Endodermal cell (in vitro differentiated cells): ENCODE measurements around the gene ASPG. TPM values are rescaled to one million over a fixed set of nuclear protein-coding genes. Genes with fewer than 3 reads are reported as not detected.

ENCODE experiments used
- DNase-seq: peaks from one replicate; pipeline ENCODE4 v3.0.0-alpha.2; 2017
- H3K27ac ChIP-seq: 2 replicates; pipeline ENCODE4 v1.5.1; 2013; ENCODE audit warnings: mild to moderate bottlenecking, low read depth, low read length, moderate library complexity
- H3K27me3 ChIP-seq: 2 replicates; pipeline ENCODE4 v1.6.1; 2013; ENCODE audit warnings: mild to moderate bottlenecking, low read length, moderate library complexity; ENCODE audit not compliant: insufficient read depth, control insufficient read depth, poor library complexity, severe bottlenecking
- H3K36me3 ChIP-seq: 2 replicates; pipeline ENCODE4 v1.7.0; 2013; ENCODE audit warnings: mild to moderate bottlenecking, low read length, moderate library complexity; ENCODE audit not compliant: control insufficient read depth, insufficient read depth
- H3K4me1 ChIP-seq: one replicate; pipeline ENCODE4 v1.7.0; 2013; ENCODE audit warnings: low read length; ENCODE audit not compliant: control insufficient read depth, insufficient read depth
- H3K4me3 ChIP-seq: 2 replicates; pipeline ENCODE4 v1.5.1; 2013; ENCODE audit warnings: mild to moderate bottlenecking, low read length, moderate library complexity
- H3K9ac ChIP-seq: 2 replicates; pipeline ENCODE4 v1.6.1; 2013; ENCODE audit warnings: mild to moderate bottlenecking, low read length, moderate library complexity; ENCODE audit not compliant: poor library complexity, severe bottlenecking; ENCODE audit errors: extremely low read depth
- H3K9me3 ChIP-seq: 2 replicates; pipeline ENCODE4 v1.6.1; 2013; ENCODE audit warnings: mild to moderate bottlenecking, low read length, moderate library complexity; ENCODE audit not compliant: control insufficient read depth
- H3K27ac Mint-ChIP-seq: 2 replicates; pipeline ENCODE4 v1.8.0; 2020; ENCODE audit warnings: mixed read lengths
- H3K27me3 Mint-ChIP-seq: 2 replicates; pipeline ENCODE4 v1.8.0; 2021; ENCODE audit warnings: mild to moderate bottlenecking, mixed read lengths; ENCODE audit not compliant: insufficient read depth
- H3K36me3 Mint-ChIP-seq: 2 replicates; pipeline ENCODE4 v1.8.0; 2020; ENCODE audit warnings: low read depth, mixed read lengths
- H3K4me1 Mint-ChIP-seq: 2 replicates; pipeline ENCODE4 v1.8.0; 2020; ENCODE audit warnings: mixed read lengths
- H3K4me3 Mint-ChIP-seq: 2 replicates; pipeline ENCODE4 v1.8.0; 2020; ENCODE audit warnings: mild to moderate bottlenecking, moderate library complexity, mixed read lengths
- H3K9me3 Mint-ChIP-seq: 2 replicates; pipeline ENCODE4 v1.8.0; 2020; ENCODE audit warnings: mild to moderate bottlenecking, mixed read lengths
- WGBS, 2 experiments: methylation state at CpG; one replicate each; pipeline versions ENCODE4 v1.1.5 to v1.1.7; 2013; ENCODE audit warnings: missing lambda C conversion rate in 2 of 2, mixed read lengths in 1 of 2; ENCODE audit not compliant: insufficient coverage in 1 of 2, insufficient read length in 1 of 2; 5-methylcytosine and 5-hydroxymethylcytosine counted together
- total RNA-seq, 2 donors: library from RNA; stranded (reverse); fragmentation: NEBNext Ultra II Directional in 1 of 2; extraction: Animal tissue kit (Norgen Biotek cat#: 25700) in 1 of 2; gene quantifications; 2 replicates in 1 of 2; 3 replicates in 1 of 2; pipeline ENCODE4 v1.2.1, GENCODE V29; 2021
- TF ChIP-seq, protein P1 (sequence below): fragments of 200-600 bp; sonication (generic); conservative IDR thresholded peaks from 2 replicates; pipeline ENCODE4 v1.5.0; 2021; ENCODE audit warnings: antibody characterized with exemption, mild to moderate bottlenecking

ASPG gene
- total RNA-seq, 2 donors from 2014 or later, result 0.71 to 1.4 TPM

- Mint-ChIP-seq H3K4me1 (no peaks in the 10 kb centered on the region), H3K9me3 (no peaks in the 10 kb centered on the region), H3K4me3 (no peak overlapping the region), H3K27me3 (no peaks in the 10 kb centered on the region), H3K36me3 (peaks cover 3% of the 10 kb centered on the region), H3K27ac (no peak overlapping the region)
- H3K27me3 ChIP-seq, result no peaks in the 10 kb centered on the region
- H3K4me3 ChIP-seq, result no peak overlapping the region
- no peak for DNase-seq
- no peak overlapping the region for H3K27ac ChIP-seq
- TF ChIP-seq, protein P1, sequence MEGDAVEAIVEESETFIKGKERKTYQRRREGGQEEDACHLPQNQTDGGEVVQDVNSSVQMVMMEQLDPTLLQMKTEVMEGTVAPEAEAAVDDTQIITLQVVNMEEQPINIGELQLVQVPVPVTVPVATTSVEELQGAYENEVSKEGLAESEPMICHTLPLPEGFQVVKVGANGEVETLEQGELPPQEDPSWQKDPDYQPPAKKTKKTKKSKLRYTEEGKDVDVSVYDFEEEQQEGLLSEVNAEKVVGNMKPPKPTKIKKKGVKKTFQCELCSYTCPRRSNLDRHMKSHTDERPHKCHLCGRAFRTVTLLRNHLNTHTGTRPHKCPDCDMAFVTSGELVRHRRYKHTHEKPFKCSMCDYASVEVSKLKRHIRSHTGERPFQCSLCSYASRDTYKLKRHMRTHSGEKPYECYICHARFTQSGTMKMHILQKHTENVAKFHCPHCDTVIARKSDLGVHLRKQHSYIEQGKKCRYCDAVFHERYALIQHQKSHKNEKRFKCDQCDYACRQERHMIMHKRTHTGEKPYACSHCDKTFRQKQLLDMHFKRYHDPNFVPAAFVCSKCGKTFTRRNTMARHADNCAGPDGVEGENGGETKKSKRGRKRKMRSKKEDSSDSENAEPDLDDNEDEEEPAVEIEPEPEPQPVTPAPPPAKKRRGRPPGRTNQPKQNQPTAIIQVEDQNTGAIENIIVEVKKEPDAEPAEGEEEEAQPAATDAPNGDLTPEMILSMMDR, result no peak
- WGBS, 2 experiments, result 92 to 100% methylated on average over 8 to 9 of the region's 9 CpGs
- no peaks in the 10 kb centered on the region for H3K9me3 ChIP-seq
- H3K36me3 ChIP-seq, result no peaks in the 10 kb centered on the region
- no peak overlapping the region for H3K9ac ChIP-seq
- no peaks in the 10 kb centered on the region for H3K4me1 ChIP-seq
Observed at GRCh38 chr14:104159990-104160389, 74.5 kb downstream of the ASPG start.

DNA sequence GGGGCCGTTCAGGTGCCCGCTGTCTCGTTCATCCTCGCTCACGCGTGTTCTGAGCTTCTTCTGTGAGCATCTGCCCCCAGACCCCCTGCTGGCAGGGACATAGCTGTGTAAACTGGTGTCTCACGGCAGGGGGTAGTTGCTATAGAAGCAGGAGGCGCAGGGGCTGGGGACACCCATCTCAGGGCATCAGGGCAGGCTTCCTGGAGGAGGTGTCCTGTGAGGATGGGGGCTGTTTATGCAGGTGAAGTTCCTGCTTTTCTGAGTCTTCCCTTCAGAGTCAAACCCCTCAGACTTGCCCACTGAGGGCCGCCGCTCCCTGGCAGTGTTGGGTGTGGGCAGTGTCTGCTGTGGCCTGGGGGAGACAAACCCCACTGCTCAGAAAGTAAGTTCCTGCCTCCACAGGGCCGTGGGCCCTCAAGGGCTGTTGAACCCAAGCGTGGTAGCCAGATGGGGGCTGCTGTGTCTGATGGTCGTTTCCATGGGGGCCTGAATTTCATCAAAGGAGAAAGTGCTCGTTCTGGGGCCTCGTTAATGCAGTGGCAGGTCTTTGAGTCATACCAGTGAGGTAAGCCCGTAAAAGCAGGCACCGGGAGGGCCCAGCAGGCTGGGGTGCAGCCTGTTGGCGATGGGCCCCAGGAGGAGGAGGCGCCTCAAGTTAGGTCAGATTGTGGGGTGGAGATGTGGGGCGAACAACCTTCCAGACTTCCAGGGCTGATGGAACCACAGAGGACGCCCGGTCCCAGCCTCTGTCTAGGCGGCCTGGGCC, 76.3 kb downstream of the ASPG start:
- Mint-ChIP-seq H3K4me1 (no peaks in the 10 kb centered on the region), H3K9me3 (no peaks in the 10 kb centered on the region), H3K27me3 (no peaks in the 10 kb centered on the region), H3K36me3 (peaks cover 3% of the 10 kb centered on the region), H3K4me3 (no peak overlapping the region), H3K27ac (no peak overlapping the region)
- DNase-seq, result no peak
- H3K27me3 ChIP-seq, result no peaks in the 10 kb centered on the region
- H3K9ac ChIP-seq, result no peak overlapping the region
- H3K4me1 ChIP-seq, result no peaks in the 10 kb centered on the region
- TF ChIP-seq, protein P1, result no peak
- H3K27ac ChIP-seq, result no peak overlapping the region
- H3K9me3 ChIP-seq, result no peaks in the 10 kb centered on the region
- H3K36me3 ChIP-seq, result no peaks in the 10 kb centered on the region
- WGBS, 2 experiments, result 91 to 96% methylated on average over 22 to 23 of the region's 23 CpGs
- H3K4me3 ChIP-seq, result no peak overlapping the region

DNA sequence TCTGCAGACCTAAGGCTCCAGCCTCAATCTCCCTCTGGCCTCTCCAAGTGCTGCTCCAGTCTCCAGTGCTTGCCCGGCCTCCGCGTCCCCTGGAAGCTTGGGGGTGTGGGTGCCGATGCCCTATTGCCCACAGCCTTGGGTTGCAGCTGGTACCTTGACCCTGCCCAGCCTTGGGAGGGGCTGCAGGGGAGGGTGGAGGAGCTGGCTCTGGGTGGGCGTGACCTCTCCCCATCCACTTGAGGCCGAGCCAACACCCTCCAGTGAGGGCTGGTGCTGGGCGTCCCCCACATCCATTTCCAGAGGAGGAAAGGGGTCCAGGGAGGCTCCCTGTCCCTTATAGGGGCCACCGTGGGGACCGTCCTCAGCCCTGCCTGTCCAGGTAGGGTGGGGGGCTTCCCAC, 77.0 kb downstream of the ASPG start:
- H3K27ac Mint-ChIP-seq, result no peak overlapping the region
- H3K36me3 ChIP-seq, result no peaks in the 10 kb centered on the region
- no peak overlapping the region for H3K4me3 ChIP-seq
- H3K9me3 Mint-ChIP-seq, result no peaks in the 10 kb centered on the region
- 70 to 96% methylated on average over 2 to 9 of the region's 9 CpGs for WGBS, 2 experiments
- no peaks in the 10 kb centered on the region for H3K27me3 Mint-ChIP-seq
- no peak overlapping the region for H3K9ac ChIP-seq
- peaks cover 3% of the 10 kb centered on the region for H3K36me3 Mint-ChIP-seq
- H3K4me1 Mint-ChIP-seq, result no peaks in the 10 kb centered on the region
- no peak overlapping the region for H3K27ac ChIP-seq
- H3K4me1 ChIP-seq, result no peaks in the 10 kb centered on the region
- H3K27me3 ChIP-seq, result no peaks in the 10 kb centered on the region
- H3K4me3 Mint-ChIP-seq, result no peak overlapping the region
- no peaks in the 10 kb centered on the region for H3K9me3 ChIP-seq
- TF ChIP-seq, protein P1, result no peak
- no peak for DNase-seq
